Activated gamma-delta T cell (primary cell): Measurements from ENCODE around the gene KRTAP10-7.
"Not testable (repeated sequence)": the region's sequence is repeated elsewhere in the genome, so short reads cannot be mapped to it uniquely, and the experiment has no call there.

Experiments used
- DNase-seq: peaks from one replicate; lab custom pipeline; 2025; lab: John Stamatoyannopoulos, UW

Gene KRTAP10-7

DNA sequence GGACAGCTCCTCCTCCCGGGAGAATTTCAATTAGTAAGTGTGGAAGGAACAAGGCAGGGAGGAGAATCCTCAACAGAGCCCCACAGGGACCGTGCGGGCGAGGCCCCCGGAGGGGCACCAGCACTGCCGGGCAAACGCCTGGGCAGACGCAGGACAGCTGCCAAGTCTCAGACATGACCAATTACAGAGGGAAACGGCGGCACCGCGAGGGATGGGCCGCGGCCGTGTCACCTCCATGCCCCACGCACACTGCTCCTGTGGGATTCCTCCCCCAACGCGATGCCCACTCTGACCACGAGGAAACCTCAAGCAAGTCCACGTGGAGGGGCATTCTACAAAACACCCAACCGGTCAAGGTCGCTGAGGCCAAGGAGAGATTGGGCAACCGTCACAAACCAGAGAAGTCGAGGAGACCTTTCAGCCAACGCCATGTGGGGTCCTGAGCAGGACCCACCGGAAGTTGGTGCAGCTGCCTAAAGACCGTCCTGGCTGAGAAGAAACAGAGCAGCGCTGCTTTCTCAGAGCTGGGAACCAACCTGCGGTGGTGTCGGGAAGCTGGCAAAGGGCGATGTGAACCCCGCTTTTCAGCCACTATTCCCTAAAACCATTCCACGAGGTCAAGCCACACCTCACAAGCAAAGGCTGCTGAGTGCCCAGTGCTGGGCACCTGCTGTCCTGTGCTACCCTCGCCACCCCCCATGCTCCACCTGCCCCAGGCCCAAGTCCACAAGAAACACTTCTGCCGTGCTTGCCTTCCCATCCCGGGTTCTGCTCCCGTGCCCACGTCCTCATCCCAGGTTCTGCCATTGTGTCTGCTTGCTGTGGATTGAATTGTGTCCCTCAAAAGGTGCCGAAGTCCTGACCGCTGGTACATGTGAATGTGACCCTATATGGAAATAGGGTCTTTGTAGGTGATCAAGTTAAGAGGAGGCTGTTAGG lies 28.3 kb upstream of the KRTAP10-7 start:
- DNase-seq, result no peak

DNA sequence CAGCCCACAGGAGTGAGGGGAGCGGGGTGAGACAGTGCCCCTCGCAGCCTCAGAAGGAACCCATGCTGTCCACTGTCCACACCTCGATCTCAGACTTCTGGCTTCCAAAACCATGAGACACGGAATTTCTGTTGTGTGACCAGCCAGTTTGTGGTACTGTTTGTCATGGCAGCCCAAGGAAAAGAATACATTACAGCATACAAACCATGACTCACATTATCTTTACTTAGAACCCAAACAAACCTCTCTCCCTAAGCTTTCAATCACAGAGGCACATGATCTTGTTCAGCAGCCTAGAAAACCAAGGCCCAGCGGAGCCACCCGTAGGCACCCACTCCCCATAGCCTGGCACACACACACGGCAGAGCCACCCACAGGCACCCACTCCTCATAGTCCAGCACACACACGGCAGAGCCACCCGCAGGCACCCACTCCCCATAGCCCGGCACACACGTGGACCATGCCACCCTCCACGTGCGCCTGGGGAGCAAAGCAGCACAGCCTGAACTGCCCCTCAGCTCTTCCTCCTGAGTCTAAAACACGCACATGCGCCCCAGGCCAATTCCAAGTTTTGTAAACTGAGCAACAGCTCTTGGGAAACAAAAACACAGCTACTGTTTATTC lies 27.3 kb upstream of the KRTAP10-7 start:
- no peak for DNase-seq

GRCh38 chr21:44573630-44574456 lies 26.6 kb upstream of the KRTAP10-7 start, which contains the start of gene KRTAP10-4:
Gene KRTAP10-4 (plus strand): TSS chr21:44573729. CDS start chr21:44573759, 30 bp downstream.
- DNase-seq, result not testable (repeated sequence)

- no peak for DNase-seq
Observed at GRCh38 chr21:44574457-44575306, 25.7 kb upstream of the KRTAP10-7 start.

DNA sequence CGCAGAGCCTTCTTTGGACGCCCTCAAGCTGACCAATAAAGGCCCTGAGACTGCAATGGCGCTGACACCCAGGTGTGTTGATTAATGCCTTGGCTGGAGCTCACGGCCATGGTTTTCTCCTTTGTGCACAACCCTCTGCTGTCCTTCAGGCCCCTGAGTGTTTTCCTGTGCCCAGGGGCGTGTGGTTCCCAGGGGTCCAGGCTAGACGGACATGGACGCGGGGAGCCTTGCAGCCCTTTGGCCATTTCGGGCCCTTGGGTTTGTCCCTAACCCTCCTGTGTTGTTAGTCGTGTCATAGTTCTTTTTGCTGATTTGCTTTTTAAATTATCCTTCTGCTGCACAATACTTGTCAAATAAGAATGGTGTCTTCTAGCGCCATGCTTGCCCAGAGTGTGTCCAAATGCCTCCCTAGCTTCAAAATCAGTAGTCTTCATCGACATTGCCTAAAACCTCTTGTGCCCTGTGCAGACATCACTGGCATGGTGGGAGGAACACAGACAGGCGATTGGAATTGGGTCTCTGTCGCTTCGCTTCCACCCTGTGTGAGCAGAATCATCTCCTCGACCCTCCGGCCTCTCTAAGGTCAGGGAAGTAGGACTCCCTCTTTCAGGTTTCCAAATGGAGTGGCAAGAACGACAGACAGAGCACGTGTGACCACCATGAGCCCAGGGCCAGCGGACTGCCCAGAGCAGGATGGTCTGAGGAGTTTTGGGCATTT lies 24.9 kb upstream of the KRTAP10-7 start:
- no peak for DNase-seq

DNA sequence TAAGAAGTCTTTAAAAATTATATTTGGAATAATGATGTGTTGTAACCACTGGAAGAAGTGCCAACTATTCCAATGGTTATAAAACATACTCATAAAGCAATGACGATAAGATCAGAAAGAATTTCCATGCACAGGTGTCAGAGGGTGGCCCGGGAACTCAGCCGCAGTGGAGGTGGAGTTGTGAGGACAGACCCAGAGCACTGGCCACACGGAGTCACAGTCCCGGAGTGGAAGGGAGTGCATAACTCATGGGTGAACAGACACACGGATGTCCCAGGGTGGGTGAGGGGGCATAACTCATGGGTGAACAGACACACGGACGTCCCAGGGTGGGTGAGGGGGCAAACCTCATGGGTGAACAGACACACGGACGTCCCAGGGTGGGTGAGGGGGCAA lies 24.4 kb upstream of the KRTAP10-7 start:
- DNase-seq, result no peak

DNA sequence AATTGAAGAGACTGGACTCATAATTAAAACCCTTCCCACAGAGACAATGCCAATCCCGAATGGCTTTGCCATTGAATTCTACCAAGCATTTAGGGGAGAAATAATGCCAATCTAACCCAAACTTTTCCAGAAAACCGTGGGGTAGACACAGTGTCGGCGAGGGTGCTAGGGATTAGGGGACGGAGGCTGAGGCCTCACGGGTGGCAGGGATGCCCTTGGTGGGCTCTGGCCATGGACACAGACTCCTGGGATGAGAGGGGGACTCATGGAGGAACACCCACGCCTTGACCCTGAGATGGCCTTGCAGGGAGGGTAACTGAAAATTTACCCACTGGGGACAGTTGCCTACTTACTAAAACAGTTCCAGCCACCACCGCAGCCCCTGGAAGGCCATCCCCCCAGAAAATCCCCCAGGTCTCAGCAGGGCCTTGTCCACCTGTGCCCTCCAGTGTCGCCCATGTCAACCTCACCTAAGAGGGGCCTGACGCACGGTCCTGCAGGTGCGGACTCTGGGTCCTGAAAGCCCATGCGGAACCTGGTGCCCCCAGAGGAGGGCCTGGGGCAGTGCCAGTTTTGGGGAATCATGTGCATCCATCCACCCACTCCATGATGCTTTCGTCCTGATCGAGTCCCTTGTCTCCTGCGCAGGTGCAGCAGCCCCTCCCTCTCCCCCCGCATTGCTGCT lies 21.9 kb upstream of the KRTAP10-7 start:
- no peak for DNase-seq

DNA sequence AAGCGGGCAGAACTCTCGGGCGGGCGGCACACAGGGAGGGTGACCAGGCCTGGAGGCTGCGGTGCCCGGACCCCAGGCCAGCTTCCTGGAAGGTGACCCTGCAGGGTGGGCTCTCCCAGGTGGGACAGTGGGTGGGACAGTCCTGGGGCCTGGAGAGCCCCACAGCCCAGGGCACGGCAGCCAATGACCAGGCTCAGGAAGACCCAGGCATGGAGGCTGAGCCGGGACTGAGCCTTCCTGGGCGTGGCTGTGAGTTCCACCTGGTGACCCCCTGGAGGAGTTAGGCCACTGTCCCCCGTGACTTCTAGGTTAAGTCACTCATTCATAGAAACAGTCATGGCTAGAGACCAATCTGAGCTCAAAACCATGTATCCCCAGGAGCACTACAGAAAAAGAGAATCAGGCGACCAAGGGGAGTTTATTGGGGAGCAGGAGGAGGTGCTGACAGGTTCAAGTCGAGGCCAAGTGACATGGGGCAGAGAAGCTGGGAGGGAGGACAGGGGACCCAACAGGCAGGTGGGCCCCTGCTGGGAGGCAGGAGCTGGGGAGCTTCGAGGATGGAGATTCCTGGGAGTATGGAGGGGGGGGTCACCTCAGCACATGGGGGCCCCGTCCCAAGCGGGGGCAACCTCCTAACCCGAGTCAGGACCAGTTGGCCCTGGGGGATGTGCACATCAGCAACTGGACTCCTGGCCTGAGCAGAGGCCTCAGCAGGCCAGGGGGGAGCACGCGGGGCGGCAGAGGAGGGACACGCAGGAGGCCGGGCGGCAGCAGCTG lies 21.2 kb upstream of the KRTAP10-7 start:
- DNase-seq, result no peak

GRCh38 chr21:44579833-44580144 lies 20.6 kb upstream of the KRTAP10-7 start:
- no peak for DNase-seq

DNA sequence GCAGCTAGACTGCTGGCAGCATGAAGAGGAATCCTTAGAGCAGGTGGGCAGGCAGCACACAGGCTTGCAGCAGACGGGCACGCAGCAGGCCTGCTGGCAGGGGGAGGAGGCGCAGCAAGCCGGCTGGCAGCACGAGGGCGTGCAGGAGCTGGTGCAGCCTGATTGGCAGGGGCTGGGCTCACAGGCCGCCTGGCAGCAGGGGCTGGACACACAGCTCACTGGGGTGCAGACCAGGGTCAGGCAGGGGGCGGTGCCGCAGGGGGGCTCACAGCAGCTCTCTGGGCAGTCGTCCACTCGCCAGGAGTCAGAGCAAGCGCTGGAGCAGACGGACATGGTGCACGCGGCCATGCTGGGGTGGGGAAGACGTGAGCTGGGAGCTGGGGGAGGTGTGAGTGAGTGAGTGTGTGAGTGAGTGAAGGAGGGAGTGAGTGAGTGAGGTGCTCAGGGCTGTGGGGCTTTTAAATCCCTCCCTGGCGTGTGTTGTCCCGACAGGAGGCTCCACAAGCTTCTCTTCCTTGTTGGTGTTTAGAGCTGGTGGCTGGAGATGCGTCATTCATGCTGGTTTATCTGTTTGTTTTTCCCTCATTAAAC lies 20.1 kb upstream of the KRTAP10-7 start, which contains the start of gene KRTAP10-5:
Gene KRTAP10-5 (minus strand): TSS at position 374 of the 591 bp plus-strand sequence. CDS start 26 bp downstream, at position 348.
- DNase-seq, result not testable (repeated sequence)

DNA sequence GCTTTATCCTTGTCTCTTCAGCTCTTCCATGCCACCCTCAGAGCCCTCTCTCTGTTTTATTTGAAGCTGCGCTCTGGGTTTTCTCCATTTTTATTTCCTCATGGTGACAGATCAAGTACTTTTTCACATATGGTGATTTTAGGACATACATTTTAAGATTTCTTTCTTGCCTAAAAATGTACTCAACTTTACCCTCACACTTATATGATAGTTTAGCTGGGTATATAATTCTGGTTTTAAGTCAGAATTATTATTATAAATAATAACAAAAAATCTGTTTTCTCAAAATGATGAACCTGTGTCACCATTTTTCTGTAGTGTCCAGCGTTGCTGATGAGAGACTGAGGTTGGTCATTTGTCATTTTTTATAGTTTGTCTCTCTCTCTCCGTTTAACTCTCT lies 19.2 kb upstream of the KRTAP10-7 start:
- no peak for DNase-seq

DNA sequence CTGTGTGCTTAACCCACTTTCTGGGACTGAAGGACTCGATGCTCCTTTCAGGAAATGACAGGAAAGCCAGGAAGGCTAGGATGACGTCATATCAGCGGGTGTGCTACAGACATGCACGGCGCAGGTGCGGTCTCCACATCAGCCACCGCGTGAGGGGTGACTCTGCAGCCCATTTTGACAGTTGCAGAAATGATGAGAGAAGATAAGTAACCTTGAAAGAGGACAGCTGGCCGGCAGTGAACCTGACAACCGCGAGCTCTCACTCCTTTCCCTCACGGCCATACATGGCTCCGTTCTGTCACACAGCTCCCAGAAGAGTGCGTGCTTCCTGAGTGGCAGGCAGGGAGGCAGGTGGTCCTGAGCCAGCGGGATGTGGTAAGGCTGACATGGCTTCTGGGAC lies 18.3 kb upstream of the KRTAP10-7 start:
- no peak for DNase-seq

- no peak for DNase-seq
Observed at GRCh38 chr21:44583089-44583799, 17.2 kb upstream of the KRTAP10-7 start.

GRCh38 chr21:44583800-44584147 lies 16.6 kb upstream of the KRTAP10-7 start:
- no peak for DNase-seq

GRCh38 chr21:44585892-44586291 lies 14.5 kb upstream of the KRTAP10-7 start:
- DNase-seq, result no peak

DNA sequence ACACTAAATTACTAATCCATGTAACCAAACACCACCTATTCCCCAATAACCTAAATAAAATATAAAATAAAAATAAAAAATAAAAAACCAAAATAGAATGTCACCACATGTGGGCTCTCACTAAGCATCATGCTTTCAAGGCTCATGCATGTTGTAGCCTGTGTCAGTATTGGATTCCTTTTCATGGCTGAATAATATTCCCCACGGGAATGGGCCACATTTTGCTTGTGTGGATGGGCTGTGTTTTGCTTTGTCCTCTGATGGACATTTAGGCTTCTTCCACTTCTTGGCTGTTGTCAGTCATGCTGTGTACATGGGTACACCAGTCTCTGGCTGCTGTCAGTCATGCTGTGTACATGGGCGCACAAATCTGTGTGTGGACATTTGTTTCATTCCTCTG lies 11.3 kb upstream of the KRTAP10-7 start:
- DNase-seq, result no peak

- no peak for DNase-seq
Observed at GRCh38 chr21:44589586-44590305, 10.7 kb upstream of the KRTAP10-7 start.

GRCh38 chr21:44590311-44590721 lies 10.1 kb upstream of the KRTAP10-7 start:
- DNase-seq, result no peak
